ENCODE data around the gene PRKN.

- TF ChIP-seq, protein P1, sequence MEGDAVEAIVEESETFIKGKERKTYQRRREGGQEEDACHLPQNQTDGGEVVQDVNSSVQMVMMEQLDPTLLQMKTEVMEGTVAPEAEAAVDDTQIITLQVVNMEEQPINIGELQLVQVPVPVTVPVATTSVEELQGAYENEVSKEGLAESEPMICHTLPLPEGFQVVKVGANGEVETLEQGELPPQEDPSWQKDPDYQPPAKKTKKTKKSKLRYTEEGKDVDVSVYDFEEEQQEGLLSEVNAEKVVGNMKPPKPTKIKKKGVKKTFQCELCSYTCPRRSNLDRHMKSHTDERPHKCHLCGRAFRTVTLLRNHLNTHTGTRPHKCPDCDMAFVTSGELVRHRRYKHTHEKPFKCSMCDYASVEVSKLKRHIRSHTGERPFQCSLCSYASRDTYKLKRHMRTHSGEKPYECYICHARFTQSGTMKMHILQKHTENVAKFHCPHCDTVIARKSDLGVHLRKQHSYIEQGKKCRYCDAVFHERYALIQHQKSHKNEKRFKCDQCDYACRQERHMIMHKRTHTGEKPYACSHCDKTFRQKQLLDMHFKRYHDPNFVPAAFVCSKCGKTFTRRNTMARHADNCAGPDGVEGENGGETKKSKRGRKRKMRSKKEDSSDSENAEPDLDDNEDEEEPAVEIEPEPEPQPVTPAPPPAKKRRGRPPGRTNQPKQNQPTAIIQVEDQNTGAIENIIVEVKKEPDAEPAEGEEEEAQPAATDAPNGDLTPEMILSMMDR (IDR thresholded peaks at IDR 0.05) = no peak
- TF ChIP-seq EP300 (IDR thresholded peaks at IDR 0.05) (no peak), POLR2A (IDR thresholded peaks at IDR 0.05) (no peak)
These were observed 546.5 kb downstream of the PRKN start for GRCh38 chr6:162181111-162181510.
